B cell (primary cell): ENCODE measurements around the gene SSTR1. TPM values are rescaled to one million over a fixed set of nuclear protein-coding genes. Genes with fewer than 3 reads are reported as not detected.

ENCODE experiments used
- ATAC-seq: fragments of 200-7000 bp; cut with Tn5 transposase; one replicate; pipeline ENCODE4 v1.10.0; 2021; ENCODE audit warnings: low read depth, mild to moderate bottlenecking, moderate number of reproducible peaks, moderate library complexity
- CTCF ChIA-PET: fragments of 350-600 bp; sonication (Branson Sonifier 250); formaldehyde crosslinking; loops from one replicate; lab custom pipeline; 2021; ENCODE audit warnings: antibody characterized with exemption, inconsistent platforms; lab: Charles Lee
- POLR2A ChIA-PET: fragments of 350-600 bp; sonication (Branson Sonifier 250); formaldehyde crosslinking; loops from one replicate; lab custom pipeline; 2021; ENCODE audit warnings: antibody characterized with exemption; lab: Charles Lee
- DNase-seq: peaks from one replicate; pipeline ENCODE4 v3.0.0; 2013
- H2AFZ ChIP-seq: 2 replicates; pipeline ENCODE4 v1.6.1; 2012; ENCODE audit warnings: mild to moderate bottlenecking, low read depth, low read length; ENCODE audit not compliant: insufficient read depth, poor library complexity, severe bottlenecking
- H3K27ac ChIP-seq, 2 donors: 1 replicate in 1 of 2; 2 replicates in 1 of 2; pipeline ENCODE4 v1.5.1; 2012 to 2013; ENCODE audit warnings: low read length in 2 of 2, mild to moderate bottlenecking in 2 of 2, moderate library complexity in 1 of 2
- H3K27me3 ChIP-seq, 4 experiments: fragments of 200-600 bp in 1 of 4; sonication (generic) in 1 of 4; replicated peaks in 1 of 4; 1 replicate in 2 of 4; 2 replicates in 2 of 4; pipeline versions ENCODE4 v1.6.1 to v1.7.0; 2013 to 2016; ENCODE audit warnings: low read length in 3 of 4, mild to moderate bottlenecking in 2 of 4, mixed read lengths in 1 of 4, moderate library complexity in 1 of 4; ENCODE audit not compliant: insufficient read depth in 4 of 4, control insufficient read depth in 3 of 4; ENCODE audit errors: control extremely low read depth in 1 of 4
- H3K36me3 ChIP-seq, 2 experiments: replicated peaks in 1 of 2; 1 replicate in 1 of 2; 2 replicates in 1 of 2; pipeline versions ENCODE4 v1.6.1 to v1.7.1; 2013; ENCODE audit warnings: low read length in 1 of 2; ENCODE audit not compliant: insufficient read depth in 2 of 2, control insufficient read depth in 1 of 2; ENCODE audit errors: control extremely low read depth in 1 of 2, extremely low read depth in 1 of 2
- H3K4me1 ChIP-seq, 2 donors: fragments of 200-600 bp in 1 of 2; sonication (generic) in 1 of 2; 1 replicate in 1 of 2; 2 replicates in 1 of 2; pipeline versions ENCODE4 v1.5.1 to v1.6.1; 2013 to 2017; ENCODE audit warnings: low read length in 2 of 2; ENCODE audit not compliant: control insufficient read depth in 2 of 2, insufficient read depth in 2 of 2
- H3K4me2 ChIP-seq: replicated peaks from 2 replicates; pipeline ENCODE3; 2012; ENCODE audit warnings: mild to moderate bottlenecking, low read depth, low read length; ENCODE audit not compliant: poor library complexity, severe bottlenecking
- H3K4me3 ChIP-seq, 5 experiments: fragments of 200-600 bp in 1 of 5; sonication (generic) in 1 of 5; 1 replicate in 3 of 5; 2 replicates in 2 of 5; pipeline versions ENCODE4 v1.5.1 to v1.7.0; 2011 to 2016; ENCODE audit warnings: low read length in 4 of 5, mild to moderate bottlenecking in 4 of 5, low read depth in 2 of 5, control low read depth in 1 of 5, moderate library complexity in 1 of 5; ENCODE audit not compliant: insufficient read depth in 1 of 5; ENCODE audit errors: control extremely low read depth in 1 of 5, extremely low read depth in 1 of 5
- H3K79me2 ChIP-seq: fragments of 200-600 bp; sonication (generic); one replicate; pipeline ENCODE4 v1.6.0; 2016; ENCODE audit warnings: low read length; ENCODE audit not compliant: control insufficient read depth, insufficient read depth
- H3K9ac ChIP-seq: fragments of 200-600 bp; sonication (generic); 2 replicates; pipeline ENCODE4 v1.6.1; 2017; ENCODE audit warnings: mild to moderate bottlenecking, low read length, moderate library complexity
- H3K9me3 ChIP-seq, 3 donors: one replicate each; pipeline versions ENCODE4 v1.6.1 to v1.7.1; 2013; ENCODE audit warnings: low read length in 2 of 3; ENCODE audit not compliant: control insufficient read depth in 2 of 3, insufficient read depth in 1 of 3; ENCODE audit errors: control extremely low read depth in 1 of 3
- H4K20me1 ChIP-seq: 2 replicates; pipeline ENCODE4 v1.6.0; 2012; ENCODE audit warnings: mild to moderate bottlenecking, low read length; ENCODE audit not compliant: insufficient read depth, control insufficient read depth, poor library complexity, severe bottlenecking
- H3K27ac Mint-ChIP-seq: one replicate; pipeline ENCODE4 v1.8.0; 2021; ENCODE audit warnings: mixed read lengths
- H3K27me3 Mint-ChIP-seq: one replicate; pipeline ENCODE4 v1.8.0; 2021; ENCODE audit warnings: mixed read lengths
- H3K4me1 Mint-ChIP-seq: one replicate; pipeline ENCODE4 v1.8.0; 2021; ENCODE audit warnings: mixed read lengths
- H3K4me3 Mint-ChIP-seq: one replicate; pipeline ENCODE4 v1.8.0; 2021; ENCODE audit warnings: mixed read lengths
- H3K9me3 Mint-ChIP-seq: one replicate; pipeline ENCODE4 v1.8.0; 2022; ENCODE audit warnings: mixed read lengths; ENCODE audit not compliant: insufficient read depth
- CTCF ChIP-seq: fragments of 200-600 bp; IDR thresholded peaks from one replicate; pipeline ENCODE4 v1.8.0; 2022; ENCODE audit warnings: antibody characterized with exemption, mild to moderate bottlenecking
- EZH2 ChIP-seq: IDR thresholded peaks from 2 replicates; pipeline ENCODE4 v1.6.1; 2012; ENCODE audit warnings: borderline replicate concordance, low read depth, mild to moderate bottlenecking, moderate library complexity, low read length; ENCODE audit not compliant: insufficient read depth, poor library complexity, severe bottlenecking
- WGBS: methylation state at CpG from one replicate; pipeline ENCODE4 v1.1.5; 2013; ENCODE audit warnings: missing lambda C conversion rate; ENCODE audit not compliant: insufficient coverage; 5-methylcytosine and 5-hydroxymethylcytosine counted together
- intact Hi-C: fragments of 100-400 bp; cut with micrococcal nuclease; formaldehyde crosslinking; loops from one replicate; pipeline ENCODE4 v1.10.0; 2022
- polyA plus RNA-seq: library from polyadenylated mRNA; depleted of rRNA; stranded (reverse); fragments of >200 nt; gene quantifications from 2 replicates; pipeline ENCODE4 v1.2.3, GENCODE V29; 2012
- total RNA-seq, 2 donors: library from RNA; stranded (reverse); fragments of 120-200 nt in 1 of 2; gene quantifications; 1 replicate in 1 of 2; 2 replicates in 1 of 2; pipeline versions ENCODE4 v1.2.3 to v1.2.4, GENCODE V29; 2013 to 2022

SSTR1 gene
- total and polyA plus RNA-seq, 2 donors (not counting 1 experiment from before 2014, with no cell fraction given), result not detected

- no peaks in the 10 kb centered on the region for H4K20me1 ChIP-seq
- WGBS, result 81% methylated on average over 2 of the region's 4 CpGs
- no peak overlapping the region for H2AFZ ChIP-seq
- Mint-ChIP-seq H3K27me3 (peaks cover 18% of the 10 kb centered on the region), H3K9me3 (no peaks in the 10 kb centered on the region), H3K4me1 (peaks cover 7% of the 10 kb centered on the region), H3K4me3 (no peak overlapping the region), H3K27ac (no peak overlapping the region)
- peaks cover 0 to 18% (median 10%) of the 10 kb centered on the region in 4 experiments for H3K27me3 ChIP-seq
- H3K9me3 ChIP-seq, result peaks cover 0 to 3% (median 0%) of the 10 kb centered on the region in 3 donors
- no peak overlapping the region for H3K4me2 ChIP-seq
- H3K9ac ChIP-seq, result no peak overlapping the region
- TF ChIP-seq EZH2 (no peak), CTCF (no peak)
- ChIA-PET POLR2A (no interaction called here), CTCF (no interaction called here)
- intact Hi-C loops, result no loop called here
- no peak overlapping the region for H3K27ac ChIP-seq
- no peaks in the 10 kb centered on the region for H3K79me2 ChIP-seq
- no peak overlapping the region for H3K4me3 ChIP-seq
- H3K4me1 ChIP-seq, result peaks cover 0 to 3% of the 10 kb centered on the region in 2 donors
- ATAC-seq (no peak), DNase-seq (no peak)
- no peaks in the 10 kb centered on the region for H3K36me3 ChIP-seq
These were observed 46.0 kb downstream of the SSTR1 start for GRCh38 chr14:38253676-38254075.

GRCh38 chr14:38254571-38255407 is 47.1 kb downstream of the SSTR1 start:
- Mint-ChIP-seq H3K4me3 (no peak overlapping the region), H3K4me1 (peaks cover 7% of the 10 kb centered on the region), H3K27ac (no peak overlapping the region), H3K27me3 (peaks cover 18% of the 10 kb centered on the region), H3K9me3 (no peaks in the 10 kb centered on the region)
- Histone ChIP-seq H3K9ac (no peak overlapping the region), H3K79me2 (no peaks in the 10 kb centered on the region), H3K4me2 (no peak overlapping the region), H3K4me3 (no peak overlapping the region), H3K36me3 (no peaks in the 10 kb centered on the region), H4K20me1 (no peaks in the 10 kb centered on the region), H3K27ac (no peak overlapping the region), H3K27me3 (peaks cover 0 to 18% (median 10%) of the 10 kb centered on the region in 4 experiments), H2AFZ (no peak overlapping the region), H3K4me1 (peaks cover 0 to 3% of the 10 kb centered on the region in 2 donors), H3K9me3 (peaks cover 0 to 7% (median 0%) of the 10 kb centered on the region in 3 donors)
- CTCF ChIA-PET, result no interaction called here
- ATAC-seq (no peak), DNase-seq (no peak)
- WGBS, result 17% methylated on average over 41 of the region's 44 CpGs
- intact Hi-C loops, result no loop called here
- TF ChIP-seq EZH2 (no peak), CTCF (no peak)
- POLR2A ChIA-PET, result no interaction called here
